Measurements from ENCODE around the gene SDK2.

DNA sequence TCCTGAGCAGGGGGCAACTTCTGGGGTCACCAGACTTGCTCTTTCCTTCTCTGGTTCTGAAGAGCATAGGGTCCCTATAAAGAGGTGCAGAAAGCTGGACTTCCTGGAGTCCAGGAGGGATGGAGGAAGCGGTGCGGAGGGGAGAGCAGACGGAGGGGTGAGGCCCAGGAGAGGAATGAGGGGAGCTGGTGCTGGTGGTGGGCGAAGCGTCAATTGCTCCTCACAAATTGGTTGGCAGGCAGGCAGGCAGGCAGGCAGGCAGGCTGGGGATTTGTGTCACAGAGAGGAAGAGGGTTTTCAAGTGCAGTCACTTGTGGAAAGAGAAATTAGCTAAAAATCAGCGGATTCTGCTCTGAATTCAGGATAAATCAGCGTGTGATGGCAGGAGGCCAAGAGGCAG is 198.8 kb downstream of the SDK2 start:
- no peak for TF ChIP-seq POLR2A (IDR thresholded peaks at IDR 0.05; ENCODE audit: low read length)
- TF ChIP-seq ESRRA (IDR thresholded peaks at IDR 0.05; ENCODE audit: borderline replicate concordance, low read length), result no peak
- TF ChIP-seq, protein P1, sequence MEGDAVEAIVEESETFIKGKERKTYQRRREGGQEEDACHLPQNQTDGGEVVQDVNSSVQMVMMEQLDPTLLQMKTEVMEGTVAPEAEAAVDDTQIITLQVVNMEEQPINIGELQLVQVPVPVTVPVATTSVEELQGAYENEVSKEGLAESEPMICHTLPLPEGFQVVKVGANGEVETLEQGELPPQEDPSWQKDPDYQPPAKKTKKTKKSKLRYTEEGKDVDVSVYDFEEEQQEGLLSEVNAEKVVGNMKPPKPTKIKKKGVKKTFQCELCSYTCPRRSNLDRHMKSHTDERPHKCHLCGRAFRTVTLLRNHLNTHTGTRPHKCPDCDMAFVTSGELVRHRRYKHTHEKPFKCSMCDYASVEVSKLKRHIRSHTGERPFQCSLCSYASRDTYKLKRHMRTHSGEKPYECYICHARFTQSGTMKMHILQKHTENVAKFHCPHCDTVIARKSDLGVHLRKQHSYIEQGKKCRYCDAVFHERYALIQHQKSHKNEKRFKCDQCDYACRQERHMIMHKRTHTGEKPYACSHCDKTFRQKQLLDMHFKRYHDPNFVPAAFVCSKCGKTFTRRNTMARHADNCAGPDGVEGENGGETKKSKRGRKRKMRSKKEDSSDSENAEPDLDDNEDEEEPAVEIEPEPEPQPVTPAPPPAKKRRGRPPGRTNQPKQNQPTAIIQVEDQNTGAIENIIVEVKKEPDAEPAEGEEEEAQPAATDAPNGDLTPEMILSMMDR (IDR thresholded peaks at IDR 0.05), result no peak
- no peak for TF ChIP-seq RAD21 (conservative IDR thresholded peaks at IDR 0.05 in 1 of 2, IDR thresholded peaks at IDR 0.05 in 1 of 2)
- TF ChIP-seq KDM1A (IDR thresholded peaks at IDR 0.05; ENCODE audit: low read depth), result no peak

Data from A549 (cell line).